HepG2 (cell line): Measurements from ENCODE around the gene CAPRIN1. TPM values are rescaled to one million over a fixed set of nuclear protein-coding genes. Genes with fewer than 3 reads are reported as not detected.

ENCODE experiments used
- AGO1 ChIP-seq: fragments of 200-400 bp; formaldehyde crosslinking; IDR thresholded peaks from 2 replicates; pipeline ENCODE4 v1.6.1; 2017; ENCODE audit warnings: mild to moderate bottlenecking, low read depth, low read length, moderate library complexity; ENCODE audit not compliant: poor library complexity, severe bottlenecking
- CREB1 ChIP-seq, 2 experiments: fragments of 450-650 bp in 1 of 2; IDR thresholded peaks; 2 replicates each; pipeline ENCODE4 v1.6.1; 2016 to 2017; ENCODE audit warnings: control low read depth in 1 of 2, mild to moderate bottlenecking in 1 of 2, missing compliant biosample characterization in 1 of 2, missing genetic modification characterization in 1 of 2
- FOXJ3 ChIP-seq: sonication (generic); formaldehyde crosslinking; IDR thresholded peaks from 2 replicates; pipeline ENCODE4 v1.4.0; 2020; ENCODE audit warnings: missing genetic modification reagents, mild to moderate bottlenecking, borderline replicate concordance
- FOXP1 ChIP-seq, 2 experiments: fragments of 450-650 bp in 1 of 2; IDR thresholded peaks; 2 replicates each; pipeline ENCODE4 v1.6.1; 2017 to 2018; ENCODE audit warnings: antibody characterized with exemption in 1 of 2
- GMEB1 ChIP-seq: sonication (generic); formaldehyde crosslinking; IDR thresholded peaks from 2 replicates; pipeline ENCODE4 v1.5.1; 2020; ENCODE audit warnings: missing genetic modification reagents, mild to moderate bottlenecking, borderline replicate concordance
- HNRNPL ChIP-seq: fragments of 200-400 bp; formaldehyde crosslinking; IDR thresholded peaks from 2 replicates; pipeline ENCODE4 v1.6.1; 2017; ENCODE audit warnings: mild to moderate bottlenecking, low read depth, low read length
- PATZ1 ChIP-seq: sonication (generic); formaldehyde crosslinking; IDR thresholded peaks from 2 replicates; pipeline ENCODE4 v1.4.0; 2020; ENCODE audit warnings: missing genetic modification reagents
- PLSCR1 ChIP-seq: sonication (generic); formaldehyde crosslinking; IDR thresholded peaks from 2 replicates; pipeline ENCODE4 v1.5.0; 2020; ENCODE audit warnings: missing genetic modification reagents, mild to moderate bottlenecking, borderline replicate concordance
- RBFOX2 ChIP-seq: fragments of 200-400 bp; formaldehyde crosslinking; IDR thresholded peaks from 2 replicates; pipeline ENCODE4 v1.6.1; 2017; ENCODE audit warnings: low read depth, mild to moderate bottlenecking, low read length
- TFDP2 ChIP-seq: sonication (generic); formaldehyde crosslinking; IDR thresholded peaks from 2 replicates; pipeline ENCODE4 v1.4.0; 2020; ENCODE audit warnings: missing genetic modification reagents
- ZBTB39 ChIP-seq: sonication (generic); formaldehyde crosslinking; IDR thresholded peaks from 2 replicates; pipeline ENCODE4 v1.5.0; 2020; ENCODE audit warnings: missing genetic modification reagents
- ZNF501 ChIP-seq: sonication (generic); formaldehyde crosslinking; IDR thresholded peaks from 2 replicates; pipeline ENCODE4 v1.5.1; 2020; ENCODE audit warnings: mild to moderate bottlenecking, moderate library complexity, missing genetic modification reagents
- ZNF629 ChIP-seq: sonication (generic); formaldehyde crosslinking; conservative IDR thresholded peaks from 2 replicates; pipeline ENCODE4 v1.5.0; 2020; ENCODE audit warnings: missing genetic modification reagents
- ZNF747 ChIP-seq: sonication (generic); formaldehyde crosslinking; IDR thresholded peaks from 2 replicates; pipeline ENCODE4 v1.8.1; 2023; ENCODE audit warnings: missing genetic modification reagents, mild to moderate bottlenecking, borderline replicate concordance
- polyA plus RNA-seq, 8 experiments: library from polyadenylated mRNA; depleted of rRNA in 3 of 8; stranded (reverse) in 7 of 8; unstranded in 1 of 8; fragments of >200 nt; fragmentation: Illumina TruSeq in 4 of 8; extraction: Trizol in 4 of 8; gene quantifications; 2 replicates each; pipeline versions ENCODE4 v1.2.1 to v1.2.3, GENCODE V29; 2011 to 2016; ENCODE audit warnings: low read depth in 4 of 8, missing spikeins in 1 of 8, mixed read lengths in 1 of 8; ENCODE audit not compliant: insufficient read depth in 1 of 8
- total RNA-seq, 5 experiments: library from RNA; depleted of rRNA; stranded (reverse); fragments of >200 nt; fragmentation: Illumina TruSeq; extraction: Trizol; gene quantifications; 2 replicates each; pipeline ENCODE4 v1.2.3, GENCODE V29; 2016; ENCODE audit warnings: low read depth in 1 of 5
- TF ChIP-seq, protein P1 (sequence below): sonication (generic); formaldehyde crosslinking; IDR thresholded peaks from 2 replicates; pipeline ENCODE4 v1.9.0; 2021; ENCODE audit warnings: missing genetic modification reagents, mild to moderate bottlenecking, borderline replicate concordance
- TF ChIP-seq, protein P2 (sequence below): sonication (generic); formaldehyde crosslinking; IDR thresholded peaks from 2 replicates; pipeline ENCODE4 v1.4.0; 2020; ENCODE audit warnings: mild to moderate bottlenecking, missing genetic modification reagents

The CAPRIN1 gene
- total and polyA plus RNA-seq, 2 of the 13 experiments (the other 11 are each of a cell fraction or from before 2014, with no cell fraction given): 114 to 162 TPM

DNA sequence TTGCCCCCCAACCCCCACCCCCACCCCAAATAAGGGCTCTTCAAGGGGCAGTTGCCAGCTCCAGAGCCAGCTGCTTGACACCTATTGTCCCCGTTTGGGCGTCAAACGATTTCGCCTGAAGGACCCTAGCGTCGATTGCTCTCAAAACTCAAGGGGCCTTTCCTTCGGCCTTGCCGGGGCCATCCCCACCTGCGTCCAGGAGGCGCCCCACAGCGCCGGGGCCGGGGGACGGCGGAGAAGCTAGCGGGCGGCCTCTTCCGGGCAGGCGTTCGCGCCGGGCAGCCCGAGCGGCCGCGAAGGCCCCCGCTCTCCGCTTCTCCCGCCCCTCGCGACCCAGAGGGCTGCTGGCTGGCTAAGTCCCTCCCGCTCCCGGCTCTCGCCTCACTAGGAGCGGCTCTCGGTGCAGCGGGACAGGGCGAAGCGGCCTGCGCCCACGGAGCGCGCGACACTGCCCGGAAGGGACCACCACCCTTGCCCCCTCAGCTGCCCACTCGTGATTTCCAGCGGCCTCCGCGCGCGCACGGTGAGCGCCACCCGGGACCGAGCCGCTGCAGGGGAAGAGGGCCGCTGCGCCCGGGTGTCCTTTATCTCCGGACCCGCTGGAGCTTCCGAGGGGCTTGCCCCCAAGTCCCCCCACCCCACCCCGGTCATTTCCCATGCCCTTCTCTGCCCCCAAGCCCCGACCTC lies at the start of gene CAPRIN1 (continued):
- TF ChIP-seq, protein P1, sequence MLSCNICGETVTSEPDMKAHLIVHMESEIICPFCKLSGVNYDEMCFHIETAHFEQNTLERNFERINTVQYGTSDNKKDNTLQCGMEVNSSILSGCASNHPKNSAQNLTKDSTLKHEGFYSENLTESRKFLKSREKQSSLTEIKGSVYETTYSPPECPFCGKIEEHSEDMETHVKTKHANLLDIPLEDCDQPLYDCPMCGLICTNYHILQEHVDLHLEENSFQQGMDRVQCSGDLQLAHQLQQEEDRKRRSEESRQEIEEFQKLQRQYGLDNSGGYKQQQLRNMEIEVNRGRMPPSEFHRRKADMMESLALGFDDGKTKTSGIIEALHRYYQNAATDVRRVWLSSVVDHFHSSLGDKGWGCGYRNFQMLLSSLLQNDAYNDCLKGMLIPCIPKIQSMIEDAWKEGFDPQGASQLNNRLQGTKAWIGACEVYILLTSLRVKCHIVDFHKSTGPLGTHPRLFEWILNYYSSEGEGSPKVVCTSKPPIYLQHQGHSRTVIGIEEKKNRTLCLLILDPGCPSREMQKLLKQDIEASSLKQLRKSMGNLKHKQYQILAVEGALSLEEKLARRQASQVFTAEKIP (CRISPR knock-in tag): no peak
- no peak for TF ChIP-seq ZNF629 (CRISPR knock-in tag)
- TF ChIP-seq CREB1 (IDR thresholded peaks at IDR 0.05): no peak
- TF ChIP-seq CREB1 (CRISPR knock-in tag; IDR thresholded peaks at IDR 0.05): no peak
- TF ChIP-seq ZBTB39 (CRISPR knock-in tag): no peak
- TF ChIP-seq ZNF501 (CRISPR knock-in tag): peak; percentile 69
- no peak for TF ChIP-seq FOXP1 (IDR thresholded peaks at IDR 0.05)
- TF ChIP-seq FOXP1 (CRISPR knock-in tag; IDR thresholded peaks at IDR 0.05): no peak
- TF ChIP-seq PLSCR1 (CRISPR knock-in tag): no peak
- no peak for TF ChIP-seq FOXJ3 (CRISPR knock-in tag)
- TF ChIP-seq AGO1: no peak
- TF ChIP-seq RBFOX2: peak; percentile 95
- TF ChIP-seq GMEB1: peak; percentile 24; the same call in 1 of the 2 replicates
- TF ChIP-seq ZNF747: no peak
- peak; percentile 40; the same call in 1 of the 2 replicates for TF ChIP-seq TFDP2 (CRISPR knock-in tag)
- no peak; the same call in 1 of the 2 replicates for TF ChIP-seq PATZ1 (CRISPR knock-in tag)
- no peak for TF ChIP-seq HNRNPL
- TF ChIP-seq, protein P2, sequence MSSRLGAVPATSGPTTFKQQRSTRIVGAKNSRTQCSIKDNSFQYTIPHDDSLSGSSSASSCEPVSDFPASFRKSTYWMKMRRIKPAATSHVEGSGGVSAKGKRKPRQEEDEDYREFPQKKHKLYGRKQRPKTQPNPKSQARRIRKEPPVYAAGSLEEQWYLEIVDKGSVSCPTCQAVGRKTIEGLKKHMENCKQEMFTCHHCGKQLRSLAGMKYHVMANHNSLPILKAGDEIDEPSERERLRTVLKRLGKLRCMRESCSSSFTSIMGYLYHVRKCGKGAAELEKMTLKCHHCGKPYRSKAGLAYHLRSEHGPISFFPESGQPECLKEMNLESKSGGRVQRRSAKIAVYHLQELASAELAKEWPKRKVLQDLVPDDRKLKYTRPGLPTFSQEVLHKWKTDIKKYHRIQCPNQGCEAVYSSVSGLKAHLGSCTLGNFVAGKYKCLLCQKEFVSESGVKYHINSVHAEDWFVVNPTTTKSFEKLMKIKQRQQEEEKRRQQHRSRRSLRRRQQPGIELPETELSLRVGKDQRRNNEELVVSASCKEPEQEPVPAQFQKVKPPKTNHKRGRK (CRISPR knock-in tag): no peak
